ENCODE measurements around the gene RASL12. TPM values are rescaled to one million over a fixed set of nuclear protein-coding genes. Genes with fewer than 3 reads are reported as not detected.

RASL12 gene
- total RNA-seq, 1 donor = 0.36 TPM

DNA sequence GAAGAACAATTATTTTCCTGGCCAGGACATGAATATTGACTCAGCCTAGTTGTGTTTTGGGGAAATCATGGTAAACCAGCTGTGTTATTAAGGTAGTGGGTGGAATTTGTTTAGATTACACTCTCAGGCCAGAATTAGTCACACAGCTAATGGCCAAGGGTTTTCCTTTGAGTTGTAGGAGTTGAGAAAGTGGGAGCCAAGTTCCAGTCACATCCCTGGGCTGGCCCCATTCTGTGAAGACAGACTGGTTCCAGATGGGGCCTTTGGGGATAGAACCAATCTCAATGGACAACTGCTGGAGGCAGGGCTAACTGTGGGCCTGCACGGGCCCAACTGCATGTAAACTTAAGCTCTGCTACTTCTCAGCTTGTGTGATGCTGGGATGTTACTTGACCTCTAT is 1.4 kb upstream of the RASL12 start:
- Histone ChIP-seq H4K20me1 (ENCODE audit: insufficient read depth, low read length) (no peaks in the 10 kb centered on the region), H3K79me2 (ENCODE audit: insufficient read depth, low read length) (no peaks in the 10 kb centered on the region), H2AFZ (ENCODE audit: low read length) (no peak overlapping the region), H3K4me1 (ENCODE audit: insufficient read depth, low read length) (peaks cover 25% of the 10 kb centered on the region), H3K4me2 (ENCODE audit: insufficient read depth, low read length) (no peak overlapping the region), H3K36me3 (ENCODE audit: insufficient read depth, low read length) (no peaks in the 10 kb centered on the region), H3K9me3 (ENCODE audit: low read depth, low read length) (no peaks in the 10 kb centered on the region), H3K4me3 (ENCODE audit: insufficient read depth, low read length) (no peak overlapping the region), H3K27ac (ENCODE audit: low read depth, low read length) (no peak overlapping the region), H3K27me3 (ENCODE audit: insufficient read depth, low read length) (peaks cover 36% of the 10 kb centered on the region)
- DNase-seq (ENCODE audit: insufficient read length, low spot score, missing footprints) = peak; percentile 96
- TF ChIP-seq, protein P1, sequence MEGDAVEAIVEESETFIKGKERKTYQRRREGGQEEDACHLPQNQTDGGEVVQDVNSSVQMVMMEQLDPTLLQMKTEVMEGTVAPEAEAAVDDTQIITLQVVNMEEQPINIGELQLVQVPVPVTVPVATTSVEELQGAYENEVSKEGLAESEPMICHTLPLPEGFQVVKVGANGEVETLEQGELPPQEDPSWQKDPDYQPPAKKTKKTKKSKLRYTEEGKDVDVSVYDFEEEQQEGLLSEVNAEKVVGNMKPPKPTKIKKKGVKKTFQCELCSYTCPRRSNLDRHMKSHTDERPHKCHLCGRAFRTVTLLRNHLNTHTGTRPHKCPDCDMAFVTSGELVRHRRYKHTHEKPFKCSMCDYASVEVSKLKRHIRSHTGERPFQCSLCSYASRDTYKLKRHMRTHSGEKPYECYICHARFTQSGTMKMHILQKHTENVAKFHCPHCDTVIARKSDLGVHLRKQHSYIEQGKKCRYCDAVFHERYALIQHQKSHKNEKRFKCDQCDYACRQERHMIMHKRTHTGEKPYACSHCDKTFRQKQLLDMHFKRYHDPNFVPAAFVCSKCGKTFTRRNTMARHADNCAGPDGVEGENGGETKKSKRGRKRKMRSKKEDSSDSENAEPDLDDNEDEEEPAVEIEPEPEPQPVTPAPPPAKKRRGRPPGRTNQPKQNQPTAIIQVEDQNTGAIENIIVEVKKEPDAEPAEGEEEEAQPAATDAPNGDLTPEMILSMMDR (IDR thresholded peaks at IDR 0.05; ENCODE audit: extremely low read depth, low read depth, low read length) = no peak

DNA sequence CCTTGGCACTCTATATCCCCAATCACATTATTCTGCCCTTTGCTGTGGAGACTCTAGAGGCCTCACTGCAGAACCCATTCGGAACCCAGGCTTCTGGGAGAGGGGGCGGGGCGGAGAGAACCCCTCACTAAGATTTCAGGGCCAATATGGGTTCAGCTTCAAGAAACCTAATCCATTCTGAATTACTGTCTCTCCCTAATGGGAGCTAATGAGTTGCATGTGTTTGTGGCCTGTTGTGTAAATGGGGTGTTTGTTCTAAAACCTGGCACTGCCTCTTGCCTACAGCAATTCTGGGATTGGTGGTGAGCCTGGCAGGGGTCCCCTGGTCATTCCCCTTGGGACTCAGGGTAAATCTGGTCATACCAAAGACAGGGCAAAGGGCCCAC is 605 bp upstream of the RASL12 start:
- DNase-seq (ENCODE audit: insufficient read length, low spot score, missing footprints) = peak; percentile 64
- no peak overlapping the region for H3K4me3 ChIP-seq (ENCODE audit: insufficient read depth, low read length)
- TF ChIP-seq, protein P1 (IDR thresholded peaks at IDR 0.05; ENCODE audit: extremely low read depth, low read depth, low read length) = no peak
- H3K4me2 ChIP-seq (ENCODE audit: insufficient read depth, low read length) = no peak overlapping the region
- no peaks in the 10 kb centered on the region for H3K36me3 ChIP-seq (ENCODE audit: insufficient read depth, low read length)
- H4K20me1 ChIP-seq (ENCODE audit: insufficient read depth, low read length) = no peaks in the 10 kb centered on the region
- no peaks in the 10 kb centered on the region for H3K79me2 ChIP-seq (ENCODE audit: insufficient read depth, low read length)
- no peak overlapping the region for H2AFZ ChIP-seq (ENCODE audit: low read length)
- peaks cover 42% of the 10 kb centered on the region for H3K27me3 ChIP-seq (ENCODE audit: insufficient read depth, low read length)
- H3K27ac ChIP-seq (ENCODE audit: low read depth, low read length) = no peak overlapping the region
- no peaks in the 10 kb centered on the region for H3K9me3 ChIP-seq (ENCODE audit: low read depth, low read length)
- H3K4me1 ChIP-seq (ENCODE audit: insufficient read depth, low read length) = peaks cover 25% of the 10 kb centered on the region

DNA sequence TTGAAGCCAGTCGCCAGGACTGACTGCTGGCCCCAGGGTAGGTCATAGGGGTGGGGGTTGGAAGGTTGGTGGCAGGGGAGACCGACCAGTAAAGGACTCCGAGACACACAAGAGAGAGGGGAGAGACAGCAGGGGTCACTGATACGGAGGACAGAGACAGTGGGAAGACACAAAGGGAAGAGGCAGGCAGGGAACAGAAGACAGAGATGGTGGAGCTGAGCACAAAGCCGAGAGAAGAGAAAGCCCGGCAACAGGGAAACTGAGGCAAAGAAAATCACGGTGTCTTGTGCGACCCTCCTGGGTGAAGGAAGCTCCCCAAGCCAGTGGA is 510 bp downstream of the RASL12 start:
- TF ChIP-seq, protein P1 (IDR thresholded peaks at IDR 0.05; ENCODE audit: extremely low read depth, low read depth, low read length) = no peak
- H3K4me1 ChIP-seq (ENCODE audit: insufficient read depth, low read length) = peaks cover 22% of the 10 kb centered on the region
- DNase-seq (ENCODE audit: insufficient read length, low spot score, missing footprints) = no peak
- H3K79me2 ChIP-seq (ENCODE audit: insufficient read depth, low read length) = no peaks in the 10 kb centered on the region
- no peak overlapping the region for H3K4me3 ChIP-seq (ENCODE audit: insufficient read depth, low read length)
- H3K27ac ChIP-seq (ENCODE audit: low read depth, low read length) = no peak overlapping the region
- no peak overlapping the region for H3K4me2 ChIP-seq (ENCODE audit: insufficient read depth, low read length)
- no peaks in the 10 kb centered on the region for H4K20me1 ChIP-seq (ENCODE audit: insufficient read depth, low read length)
- H3K36me3 ChIP-seq (ENCODE audit: insufficient read depth, low read length) = no peaks in the 10 kb centered on the region
- H3K27me3 ChIP-seq (ENCODE audit: insufficient read depth, low read length) = peaks cover 46% of the 10 kb centered on the region
- H2AFZ ChIP-seq (ENCODE audit: low read length) = no peak overlapping the region
- no peaks in the 10 kb centered on the region for H3K9me3 ChIP-seq (ENCODE audit: low read depth, low read length)

DNA sequence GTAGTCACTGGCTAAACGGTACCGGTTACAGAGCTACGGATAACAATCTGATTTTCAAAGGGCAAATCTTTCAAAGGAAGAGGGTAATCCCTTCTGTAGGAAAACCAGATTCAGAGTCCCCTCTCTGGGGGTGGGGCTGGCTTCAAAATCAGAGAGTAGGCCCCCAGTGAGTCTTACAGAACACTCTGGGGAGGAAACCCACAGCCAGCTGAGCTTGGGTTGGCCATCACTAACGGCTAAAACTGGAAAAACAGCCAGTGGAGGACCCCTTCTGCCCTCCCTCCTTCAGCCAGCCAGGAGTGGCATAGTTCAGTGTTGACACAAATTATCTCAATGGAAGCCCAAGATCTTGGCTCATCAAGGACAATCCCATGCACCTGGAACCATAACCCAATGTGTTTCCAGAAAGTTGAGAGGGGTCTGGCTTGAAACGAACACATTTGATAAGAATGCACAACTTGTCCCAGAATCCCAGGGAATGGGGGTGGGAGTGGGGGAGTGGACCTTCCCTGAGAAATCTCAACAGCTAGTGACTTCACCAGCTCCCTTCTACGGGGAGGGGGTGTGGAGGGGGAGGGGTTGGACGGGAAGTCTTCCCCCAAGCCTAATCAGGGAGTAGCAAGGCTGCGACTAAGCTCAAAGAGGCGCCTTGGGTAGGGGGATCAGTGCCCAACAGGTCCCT is 1.0 kb downstream of the RASL12 start:
- H3K27ac ChIP-seq (ENCODE audit: low read depth, low read length) = no peak overlapping the region
- no peak overlapping the region for H3K4me2 ChIP-seq (ENCODE audit: insufficient read depth, low read length)
- H3K27me3 ChIP-seq (ENCODE audit: insufficient read depth, low read length) = peaks cover 51% of the 10 kb centered on the region
- H3K9me3 ChIP-seq (ENCODE audit: low read depth, low read length) = no peaks in the 10 kb centered on the region
- H3K4me3 ChIP-seq (ENCODE audit: insufficient read depth, low read length) = no peak overlapping the region
- no peak overlapping the region for H2AFZ ChIP-seq (ENCODE audit: low read length)
- H4K20me1 ChIP-seq (ENCODE audit: insufficient read depth, low read length) = no peaks in the 10 kb centered on the region
- no peaks in the 10 kb centered on the region for H3K36me3 ChIP-seq (ENCODE audit: insufficient read depth, low read length)
- H3K4me1 ChIP-seq (ENCODE audit: insufficient read depth, low read length) = peaks cover 18% of the 10 kb centered on the region
- TF ChIP-seq, protein P1 (IDR thresholded peaks at IDR 0.05; ENCODE audit: extremely low read depth, low read depth, low read length) = no peak
- peak; percentile 29 for DNase-seq (ENCODE audit: insufficient read length, low spot score, missing footprints)
- no peaks in the 10 kb centered on the region for H3K79me2 ChIP-seq (ENCODE audit: insufficient read depth, low read length)
